ENCODE measurements around the gene AGER.

DNA sequence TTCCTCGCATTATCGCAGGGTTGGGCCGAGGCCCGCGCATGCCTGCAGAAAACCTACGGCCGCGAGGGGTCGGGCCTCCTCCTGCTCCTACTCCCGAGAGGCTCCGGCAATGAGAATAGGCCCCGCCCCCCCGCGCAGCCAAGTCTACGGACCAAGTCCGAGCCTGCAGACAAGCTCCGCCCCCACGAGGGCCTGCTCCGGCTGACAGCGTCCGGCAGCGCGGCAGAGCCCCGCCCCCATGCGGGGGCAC is 11.5 kb upstream of the AGER start:
- no peak for TF ChIP-seq CTCF (IDR thresholded peaks at IDR 0.05; ENCODE audit: insufficient read depth, low read length, poor library complexity, severe bottlenecking)
- TF ChIP-seq EZH2phosphoT487 (conservative IDR thresholded peaks at IDR 0.05; ENCODE audit: low read length), result no peak

Data from SU-DHL-6 (cell line).